ENCODE results near the gene PPIP5K1. TPM values are rescaled to one million over a fixed set of nuclear protein-coding genes. Genes with fewer than 3 reads are reported as not detected.

PPIP5K1 gene
- total and polyA plus RNA-seq, 10 donors = 4.5 to 62.0 (median 36.3) TPM

Small RNA genes lying within 50 kb of the gene (small RNA-seq; reads per million reads assigned to genes)
- gene RNU6-554P = 0 reads per million in 4 donors
- gene RNU6-610P = 0 reads per million in 4 donors

Other genes starting within 250 kb of the PPIP5K1 start
- 10 to 100 TPM; 21.2 to 33.4 (median 25.4) TPM for gene ZSCAN29, start 219.2 kb downstream of the PPIP5K1 start, total RNA-seq
- gene ZSCAN29, start 219.2 kb downstream of the PPIP5K1 start, polyA plus RNA-seq = 1 to 10 TPM; 4.6 to 7.9 (median 5.4) TPM
- 10 to 100 TPM; 13.6 to 22.1 (median 19.0) TPM for gene TUBGCP4, start 219.1 kb downstream of the PPIP5K1 start, total RNA-seq
- 1 to 10 TPM; 2.5 to 4.3 (median 3.2) TPM for gene TUBGCP4, start 219.1 kb downstream of the PPIP5K1 start, polyA plus RNA-seq
- 10 to 100 TPM; 37.7 to 55.4 (median 44.7) TPM for gene TP53BP1, start 97.1 kb downstream of the PPIP5K1 start, total RNA-seq
- gene TP53BP1, start 97.1 kb downstream of the PPIP5K1 start, polyA plus RNA-seq = 10 to 100 TPM in 1 of 3 donors, 1 to 10 TPM in 2; 7.2 to 12.6 (median 9.0) TPM
- 1 to 10 TPM; 2.0 to 5.4 (median 3.1) TPM for gene MAP1A, start 72.6 kb downstream of the PPIP5K1 start, total RNA-seq
- gene MAP1A, start 72.6 kb downstream of the PPIP5K1 start, polyA plus RNA-seq = under 1 TPM; 0.15 to 0.35 (median 0.20) TPM
- not detected for gene CKMT1B, start 3.8 kb upstream of the PPIP5K1 start, total RNA-seq
- under 1 TPM; 0.06 to 0.28 (median 0.21) TPM for gene CKMT1B, start 3.8 kb upstream of the PPIP5K1 start, polyA plus RNA-seq
- gene STRC, start 28.6 kb upstream of the PPIP5K1 start, total RNA-seq = 1 to 10 TPM in 1 of 7 donors, under 1 TPM in 6; 0.37 to 1.2 (median 0.79) TPM
- 1 to 10 TPM in 1 of 3 donors, under 1 TPM in 2; 0.41 to 1.9 (median 0.90) TPM for gene STRC, start 28.6 kb upstream of the PPIP5K1 start, polyA plus RNA-seq
- gene CATSPER2, start 58.6 kb upstream of the PPIP5K1 start, total RNA-seq = 10 to 100 TPM in 2 of 7 donors, 1 to 10 TPM in 5; 4.3 to 10.9 (median 8.2) TPM
- 1 to 10 TPM; 2.8 to 9.7 (median 8.6) TPM for gene CATSPER2, start 58.6 kb upstream of the PPIP5K1 start, polyA plus RNA-seq
- gene CKMT1A, start 103.7 kb upstream of the PPIP5K1 start, total RNA-seq = under 1 TPM in 2 of 7 donors, not detected in 5; 0.19 to 0.58 TPM
- not detected for gene CKMT1A, start 103.7 kb upstream of the PPIP5K1 start, polyA plus RNA-seq
- 100 to 1,000 TPM; 116 to 311 (median 263) TPM for gene PDIA3, start 156.2 kb upstream of the PPIP5K1 start, total RNA-seq
- gene PDIA3, start 156.2 kb upstream of the PPIP5K1 start, polyA plus RNA-seq = 100 to 1,000 TPM; 104 to 152 (median 125) TPM
- gene ELL3, start 186.8 kb upstream of the PPIP5K1 start, total RNA-seq = 1 to 10 TPM; 1.7 to 9.8 (median 3.0) TPM
- 10 to 100 TPM in 1 of 3 donors, 1 to 10 TPM in 2; 5.1 to 44.4 (median 6.0) TPM for gene ELL3, start 186.8 kb upstream of the PPIP5K1 start, polyA plus RNA-seq
- gene SERF2, start 202.1 kb upstream of the PPIP5K1 start, total RNA-seq = 1,000 to 10,000 TPM in 1 of 7 donors, 100 to 1,000 TPM in 6; 566 to 1,001 (median 658) TPM
- gene SERF2, start 202.1 kb upstream of the PPIP5K1 start, polyA plus RNA-seq = 1,000 to 10,000 TPM; 1,442 to 2,199 (median 1,832) TPM
- gene SERINC4, start 210.0 kb upstream of the PPIP5K1 start, total RNA-seq = not detected
- gene SERINC4, start 210.0 kb upstream of the PPIP5K1 start, polyA plus RNA-seq = under 1 TPM; 0.09 to 0.29 (median 0.24) TPM
- 10 to 100 TPM in 4 of 7 donors, 1 to 10 TPM in 3; 7.5 to 29.2 (median 10.1) TPM for gene HYPK, start 210.4 kb upstream of the PPIP5K1 start, total RNA-seq
- 10 to 100 TPM in 1 of 3 donors, 1 to 10 TPM in 2; 2.4 to 35.8 (median 7.8) TPM for gene HYPK, start 210.4 kb upstream of the PPIP5K1 start, polyA plus RNA-seq
- gene MFAP1, start 234.5 kb upstream of the PPIP5K1 start, total RNA-seq = 10 to 100 TPM; 15.2 to 18.8 (median 16.7) TPM
- gene MFAP1, start 234.5 kb upstream of the PPIP5K1 start, polyA plus RNA-seq = 10 to 100 TPM in 2 of 3 donors, 1 to 10 TPM in 1; 7.9 to 14.9 (median 12.1) TPM
- gene WDR76, start 236.8 kb upstream of the PPIP5K1 start, total RNA-seq = 10 to 100 TPM in 1 of 7 donors, 1 to 10 TPM in 6; 4.7 to 16.3 (median 6.8) TPM
- 1 to 10 TPM; 1.5 to 5.2 (median 2.7) TPM for gene WDR76, start 236.8 kb upstream of the PPIP5K1 start, polyA plus RNA-seq

Data from spleen (tissue), 11 donors.